HG03159 (cell line): ENCODE data around the gene TNS3.

ENCODE experiments used
- ATAC-seq: cut with Tn5 transposase; IDR thresholded peaks from one replicate; pipeline ENCODE4 v1.9.1; 2021; ENCODE audit warnings: mild to moderate bottlenecking, moderate library complexity; ENCODE audit not compliant: unreplicated experiment

The TNS3 gene

GRCh38 chr7:47526466-47526865 is 55.4 kb downstream of the TNS3 start:
- no peak for ATAC-seq

GRCh38 chr7:47525066-47525623 is 56.8 kb downstream of the TNS3 start:
- no peak for ATAC-seq

- ATAC-seq = no peak
These were observed 58.5 kb downstream of the TNS3 start for GRCh38 chr7:47523401-47523800.

- ATAC-seq = no peak
These were observed 59.9 kb downstream of the TNS3 start for GRCh38 chr7:47521816-47522561.

GRCh38 chr7:47521011-47521795 is 60.7 kb downstream of the TNS3 start:
- ATAC-seq = no peak

- ATAC-seq = no peak
These were observed 61.5 kb downstream of the TNS3 start for GRCh38 chr7:47520406-47520805.

- no peak for ATAC-seq
These were observed 63.1 kb downstream of the TNS3 start for GRCh38 chr7:47518827-47519226.

GRCh38 chr7:47517821-47518480 is 64.0 kb downstream of the TNS3 start:
- no peak for ATAC-seq

GRCh38 chr7:47516985-47517600 is 64.8 kb downstream of the TNS3 start:
- ATAC-seq = no peak

- ATAC-seq = no peak
These were observed 65.5 kb downstream of the TNS3 start for GRCh38 chr7:47516386-47516785.

- no peak for ATAC-seq
These were observed 66.5 kb downstream of the TNS3 start for GRCh38 chr7:47515305-47515834.

- ATAC-seq = no peak
These were observed 67.1 kb downstream of the TNS3 start for GRCh38 chr7:47514818-47515217.

GRCh38 chr7:47514367-47514766 is 67.5 kb downstream of the TNS3 start:
- no peak for ATAC-seq

GRCh38 chr7:47513741-47514241 is 68.1 kb downstream of the TNS3 start:
- no peak for ATAC-seq

GRCh38 chr7:47512481-47513176 is 69.3 kb downstream of the TNS3 start:
- no peak for ATAC-seq

GRCh38 chr7:47511699-47512370 is 70.1 kb downstream of the TNS3 start:
- no peak for ATAC-seq

GRCh38 chr7:47510786-47511185 is 71.1 kb downstream of the TNS3 start:
- ATAC-seq = no peak

GRCh38 chr7:47510192-47510591 is 71.7 kb downstream of the TNS3 start:
- no peak for ATAC-seq

GRCh38 chr7:47509571-47509970 is 72.3 kb downstream of the TNS3 start:
- ATAC-seq = no peak
